Neural progenitor cell (in vitro differentiated cells): ENCODE results near the gene PLA2G5. TPM values are rescaled to one million over a fixed set of nuclear protein-coding genes. Genes with fewer than 3 reads are reported as not detected.

ENCODE experiments used
- DNase-seq: peaks from one replicate; pipeline ENCODE4 v3.0.0-alpha.2; 2016; ENCODE audit warnings: low spot score
- H2AFZ ChIP-seq: fragments of 200-600 bp; sonication (generic); replicated peaks from 2 replicates; pipeline ENCODE4 v1.6.1; 2016; ENCODE audit warnings: antibody characterized with exemption
- H3F3A ChIP-seq: fragments of 200-600 bp; sonication (generic); 2 replicates; pipeline ENCODE4 v1.6.1; 2016; ENCODE audit warnings: antibody characterized with exemption, low read depth
- H3K27ac ChIP-seq: fragments of 200-600 bp; sonication (generic); 2 replicates; pipeline ENCODE4 v1.5.1; 2016; ENCODE audit warnings: mild to moderate bottlenecking
- H3K27me3 ChIP-seq: fragments of 200-600 bp; sonication (generic); 2 replicates; pipeline ENCODE4 v1.6.1; 2016; ENCODE audit warnings: mild to moderate bottlenecking, moderate library complexity
- H3K36me3 ChIP-seq: fragments of 200-600 bp; sonication (generic); 2 replicates; pipeline ENCODE4 v1.5.1; 2016
- H3K4me1 ChIP-seq: fragments of 200-600 bp; sonication (generic); 2 replicates; pipeline ENCODE4 v1.6.1; 2016; ENCODE audit warnings: mixed run types
- H3K4me2 ChIP-seq: fragments of 200-600 bp; sonication (generic); 2 replicates; pipeline ENCODE4 v1.6.1; 2016
- H3K4me3 ChIP-seq: fragments of 200-600 bp; sonication (generic); 2 replicates; pipeline ENCODE4 v1.5.1; 2016
- H3K79me2 ChIP-seq: fragments of 200-600 bp; sonication (generic); 2 replicates; pipeline ENCODE4 v1.6.1; 2016; ENCODE audit warnings: low read depth
- H3K9ac ChIP-seq: fragments of 200-600 bp; sonication (generic); 2 replicates; pipeline ENCODE4 v1.6.1; 2016
- H3K9me3 ChIP-seq: fragments of 200-600 bp; sonication (generic); 2 replicates; pipeline ENCODE4 v1.5.1; 2016; ENCODE audit warnings: low read depth
- H4K20me1 ChIP-seq: fragments of 200-600 bp; sonication (generic); 2 replicates; pipeline ENCODE4 v1.6.1; 2016; ENCODE audit warnings: low read depth
- H3K27ac Mint-ChIP-seq: 3 replicates; pipeline ENCODE4 v1.8.0; 2021; ENCODE audit warnings: mixed read lengths
- H3K27me3 Mint-ChIP-seq: 2 replicates; pipeline ENCODE4 v1.8.0; 2022; ENCODE audit warnings: low read depth, mild to moderate bottlenecking, inconsistent platforms, moderate library complexity, mixed read lengths; ENCODE audit not compliant: insufficient read depth
- H3K36me3 Mint-ChIP-seq: 3 replicates; pipeline ENCODE4 v1.8.0; 2021; ENCODE audit warnings: mixed read lengths
- H3K4me1 Mint-ChIP-seq: 3 replicates; pipeline ENCODE4 v1.8.0; 2021; ENCODE audit warnings: mixed read lengths
- H3K4me3 Mint-ChIP-seq: 3 replicates; pipeline ENCODE4 v1.8.0; 2021; ENCODE audit warnings: mild to moderate bottlenecking, moderate library complexity, mixed read lengths
- H3K9me3 Mint-ChIP-seq: 3 replicates; pipeline ENCODE4 v1.8.0; 2020; ENCODE audit warnings: mixed read lengths
- CTCF ChIP-seq: fragments of 200-600 bp; sonication (generic); IDR thresholded peaks from 2 replicates; pipeline ENCODE4 v1.5.1; 2017; ENCODE audit warnings: antibody characterized with exemption, mild to moderate bottlenecking
- EZH2 ChIP-seq: fragments of 200-600 bp; sonication (generic); IDR thresholded peaks from 2 replicates; pipeline ENCODE4 v1.6.1; 2017; ENCODE audit warnings: antibody characterized with exemption, mild to moderate bottlenecking, moderate library complexity
- EZH2phosphoT487 ChIP-seq: fragments of 200-600 bp; sonication (generic); IDR thresholded peaks from 2 replicates; pipeline ENCODE4 v1.6.1; 2017; ENCODE audit warnings: antibody characterized with exemption
- total RNA-seq: library from RNA; depleted of rRNA; stranded (reverse); fragments of >200 nt; gene quantifications from 2 replicates; pipeline ENCODE4 v1.2.3, GENCODE V29; 2015; ENCODE audit warnings: low replicate concordance

The PLA2G5 gene
- total RNA-seq, 1 donor from 2014 or later: not detected

GRCh38 chr1:20136249-20136648 is 66.3 kb downstream of the PLA2G5 start:
- H4K20me1 ChIP-seq: no peaks in the 10 kb centered on the region
- no peaks in the 10 kb centered on the region for H3F3A ChIP-seq
- H2AFZ ChIP-seq: no peak overlapping the region
- no peaks in the 10 kb centered on the region for H3K4me1 Mint-ChIP-seq
- H3K79me2 ChIP-seq: no peaks in the 10 kb centered on the region
- no peaks in the 10 kb centered on the region for H3K27me3 ChIP-seq
- H3K27ac ChIP-seq: no peak overlapping the region
- H3K4me2 ChIP-seq: no peak overlapping the region
- H3K9ac ChIP-seq: no peak overlapping the region
- H3K4me3 ChIP-seq: no peak overlapping the region
- H3K9me3 Mint-ChIP-seq: no peaks in the 10 kb centered on the region
- H3K36me3 Mint-ChIP-seq: no peaks in the 10 kb centered on the region
- H3K9me3 ChIP-seq: no peaks in the 10 kb centered on the region
- peaks cover 4% of the 10 kb centered on the region for H3K27me3 Mint-ChIP-seq
- H3K27ac Mint-ChIP-seq: no peak overlapping the region
- TF ChIP-seq EZH2: no peak
- no peak for TF ChIP-seq CTCF
- no peak for TF ChIP-seq EZH2phosphoT487
- DNase-seq: no peak
- no peaks in the 10 kb centered on the region for H3K4me1 ChIP-seq
- no peaks in the 10 kb centered on the region for H3K36me3 ChIP-seq
- H3K4me3 Mint-ChIP-seq: no peak overlapping the region

DNA sequence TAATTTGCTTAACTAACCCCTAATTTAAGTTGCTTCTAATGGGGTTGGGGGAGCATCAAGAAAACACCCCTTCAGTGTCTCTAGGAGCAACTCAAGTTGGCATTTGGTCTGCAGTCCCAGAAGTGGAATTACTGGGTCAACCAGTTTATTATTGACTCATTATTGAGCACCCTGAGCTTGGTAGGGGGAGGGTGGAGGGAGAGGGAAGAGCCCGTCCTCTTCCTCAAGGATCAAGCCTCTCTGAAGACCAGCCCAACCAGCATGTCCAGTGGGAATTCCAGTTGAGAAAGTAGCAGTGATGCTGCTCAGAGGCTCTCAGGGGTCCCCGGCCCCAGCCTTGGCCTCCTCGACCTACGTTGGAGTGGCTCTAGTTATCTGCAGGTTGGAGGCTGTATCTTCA is 67.1 kb downstream of the PLA2G5 start:
- H3K9ac ChIP-seq: no peak overlapping the region
- TF ChIP-seq EZH2phosphoT487: no peak
- no peak for TF ChIP-seq EZH2
- no peak for TF ChIP-seq CTCF
- no peak overlapping the region for H2AFZ ChIP-seq
- H3K36me3 ChIP-seq: no peaks in the 10 kb centered on the region
- no peak overlapping the region for H3K4me3 ChIP-seq
- H4K20me1 ChIP-seq: no peaks in the 10 kb centered on the region
- no peaks in the 10 kb centered on the region for H3K27me3 ChIP-seq
- no peak overlapping the region for H3K4me2 ChIP-seq
- H3K27ac ChIP-seq: no peak overlapping the region
- Mint-ChIP-seq H3K27ac (no peak overlapping the region), H3K4me3 (no peak overlapping the region), H3K9me3 (no peaks in the 10 kb centered on the region), H3K27me3 (peaks cover 5% of the 10 kb centered on the region), H3K4me1 (no peaks in the 10 kb centered on the region), H3K36me3 (no peaks in the 10 kb centered on the region)
- no peaks in the 10 kb centered on the region for H3K79me2 ChIP-seq
- no peak for DNase-seq
- no peaks in the 10 kb centered on the region for H3F3A ChIP-seq
- H3K4me1 ChIP-seq: no peaks in the 10 kb centered on the region
- no peaks in the 10 kb centered on the region for H3K9me3 ChIP-seq

DNA sequence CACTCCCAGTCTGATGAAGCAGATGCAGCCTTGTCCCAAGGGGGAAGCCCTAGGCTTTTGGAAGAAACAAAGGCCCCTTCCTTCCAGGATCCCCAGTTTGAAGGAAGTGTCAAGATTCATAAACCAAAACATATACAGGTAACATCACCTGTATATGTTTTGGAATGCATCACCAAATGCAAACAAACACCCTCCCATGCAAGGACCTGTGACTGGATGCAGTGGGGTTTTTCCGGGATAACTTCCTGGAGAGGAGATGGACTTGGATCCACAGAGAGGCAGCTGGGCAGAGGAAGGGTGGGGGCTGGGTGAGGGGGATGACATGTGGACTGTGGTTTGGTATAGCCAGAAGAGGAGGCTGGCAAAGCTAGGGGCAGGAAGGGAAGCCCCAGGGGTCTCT is 67.6 kb downstream of the PLA2G5 start:
- Histone ChIP-seq H2AFZ (no peak overlapping the region), H3K4me3 (no peak overlapping the region), H3K4me1 (no peaks in the 10 kb centered on the region), H3K79me2 (no peaks in the 10 kb centered on the region), H3K27me3 (no peaks in the 10 kb centered on the region), H3K9me3 (no peaks in the 10 kb centered on the region), H3K9ac (no peak overlapping the region), H3K36me3 (no peaks in the 10 kb centered on the region), H4K20me1 (no peaks in the 10 kb centered on the region), H3K27ac (no peak overlapping the region), H3K4me2 (no peak overlapping the region), H3F3A (no peaks in the 10 kb centered on the region)
- no peaks in the 10 kb centered on the region for H3K4me1 Mint-ChIP-seq
- DNase-seq: no peak
- no peaks in the 10 kb centered on the region for H3K36me3 Mint-ChIP-seq
- no peaks in the 10 kb centered on the region for H3K9me3 Mint-ChIP-seq
- H3K27ac Mint-ChIP-seq: no peak overlapping the region
- peaks cover 5% of the 10 kb centered on the region for H3K27me3 Mint-ChIP-seq
- H3K4me3 Mint-ChIP-seq: no peak overlapping the region
- TF ChIP-seq EZH2 (no peak), EZH2phosphoT487 (no peak), CTCF (no peak)
